GM18868 (cell line): ENCODE measurements around the gene TFAM.
A peak's percentile ranks its signal among the peaks of the same experiment; 100 is the strongest.
"Not testable (repeated sequence)": the region's sequence is repeated elsewhere in the genome, so short reads cannot be mapped to it uniquely, and the experiment has no call there.

ENCODE experiments used
- ATAC-seq: cut with Tn5 transposase; IDR thresholded peaks from one replicate; pipeline ENCODE4 v1.9.1; 2021; ENCODE audit warnings: mild to moderate bottlenecking, moderate library complexity; ENCODE audit not compliant: unreplicated experiment

TFAM gene

GRCh38 chr10:58372607-58373441 is 12.4 kb upstream of the TFAM start:
- peak; percentile 94 for ATAC-seq

GRCh38 chr10:58373442-58373827 is 11.8 kb upstream of the TFAM start:
- ATAC-seq = peak; percentile 15

- ATAC-seq = no peak
Observed at GRCh38 chr10:58382489-58382995, 2.7 kb upstream of the TFAM start.

- ATAC-seq = peak; percentile 69
Observed at GRCh38 chr10:58384095-58384494, 1.1 kb upstream of the TFAM start.

GRCh38 chr10:58384544-58384998 is 639 bp upstream of the TFAM start:
- ATAC-seq = peak; percentile 0

- ATAC-seq = peak; percentile 0
Observed at GRCh38 chr10:58385784-58386112, 538 bp downstream of the TFAM start.

- no peak for ATAC-seq
Observed at GRCh38 chr10:58389024-58389423, 3.8 kb downstream of the TFAM start.

- no peak for ATAC-seq
Observed at GRCh38 chr10:58393317-58393716, 8.1 kb downstream of the TFAM start.

- no peak for ATAC-seq
Observed at GRCh38 chr10:58394471-58394870, 9.3 kb downstream of the TFAM start.

- ATAC-seq = no peak
Observed at GRCh38 chr10:58396057-58396456, 10.8 kb downstream of the TFAM start.

GRCh38 chr10:58397830-58398229 is 12.6 kb downstream of the TFAM start:
- no peak for ATAC-seq

- ATAC-seq = no peak
Observed at GRCh38 chr10:58399410-58399809, 14.2 kb downstream of the TFAM start.

GRCh38 chr10:58400609-58401008 is 15.4 kb downstream of the TFAM start:
- no peak for ATAC-seq

- no peak for ATAC-seq
Observed at GRCh38 chr10:58404001-58404400, 18.8 kb downstream of the TFAM start.

GRCh38 chr10:58409956-58410610 is 24.9 kb downstream of the TFAM start:
- no peak for ATAC-seq

GRCh38 chr10:58412502-58412961 is 27.3 kb downstream of the TFAM start:
- no peak for ATAC-seq

- no peak for ATAC-seq
Observed at GRCh38 chr10:58414270-58415041, 29.2 kb downstream of the TFAM start.

- no peak for ATAC-seq
Observed at GRCh38 chr10:58415757-58416156, 30.5 kb downstream of the TFAM start.

GRCh38 chr10:58417902-58418301 is 32.7 kb downstream of the TFAM start:
- not testable (repeated sequence) for ATAC-seq

- no peak for ATAC-seq
Observed at GRCh38 chr10:58424176-58424575, 39.0 kb downstream of the TFAM start.

- not testable (repeated sequence) for ATAC-seq
Observed at GRCh38 chr10:58428436-58428835, 43.2 kb downstream of the TFAM start.
